ENCODE data around the gene MAB21L2.
A peak's percentile ranks its signal among the peaks of the same experiment; 100 is the strongest.

Gene MAB21L2

GRCh38 chr4:150578745-150579501 lies 3.0 kb upstream of the MAB21L2 start:
- Histone ChIP-seq H3K4me3 (peak overlapping the region; percentile 50), H3K27ac (peak overlapping the region; percentile 75 to 82), H3K9me3 (no peaks in the 10 kb centered on the region), H3K4me1 (peaks cover 0 to 7% (median 0%) of the 10 kb centered on the region in 4 donors), H3K36me3 (peaks cover 0 to 3% (median 0%) of the 10 kb centered on the region in 3 donors), H3K27me3 (no peaks in the 10 kb centered on the region)
- intact Hi-C loops (cut with DNase I; ENCODE audit: low total_unique reads), result no loop called here
- DNase-seq, result no peak
- TF ChIP-seq CTCF (IDR thresholded peaks at IDR 0.05), result no peak

- no peaks in the 10 kb centered on the region for H3K27me3 ChIP-seq
- intact Hi-C loops (cut with DNase I; ENCODE audit: low total_unique reads), result no loop called here
Measured at GRCh38 chr4:150579551-150580234, 2.3 kb upstream of the MAB21L2 start.

GRCh38 chr4:150580306-150580705 lies 1.6 kb upstream of the MAB21L2 start:
- no peaks in the 10 kb centered on the region for H3K9me3 ChIP-seq
- H3K4me3 ChIP-seq, result peak overlapping the region; percentile 50
- peaks cover 0 to 3% (median 0%) of the 10 kb centered on the region in 3 donors for H3K36me3 ChIP-seq
- intact Hi-C loops (cut with DNase I; ENCODE audit: low total_unique reads), result no loop called here
- H3K27ac ChIP-seq, result peak overlapping the region; percentile 75 to 82
- H3K4me1 ChIP-seq, result peaks cover 0 to 10% (median 0%) of the 10 kb centered on the region in 4 donors
- DNase-seq, result no peak
- H3K27me3 ChIP-seq, result no peaks in the 10 kb centered on the region
- no peak for TF ChIP-seq CTCF (IDR thresholded peaks at IDR 0.05)

More at GRCh38 chr4:150579551-150580234, 2.3 kb upstream of the MAB21L2 start:
- H3K27ac ChIP-seq, result peak overlapping the region; percentile 75 to 82
- TF ChIP-seq CTCF (IDR thresholded peaks at IDR 0.05), result no peak
- DNase-seq, result peak in 1 of 2 donors; percentile 70
- no peaks in the 10 kb centered on the region for H3K9me3 ChIP-seq
- H3K4me1 ChIP-seq, result peaks cover 0 to 10% (median 0%) of the 10 kb centered on the region in 4 donors
- H3K4me3 ChIP-seq, result peak overlapping the region; percentile 50
- peaks cover 0 to 3% (median 0%) of the 10 kb centered on the region in 3 donors for H3K36me3 ChIP-seq

GRCh38 chr4:150581056-150581605 lies 820 bp upstream of the MAB21L2 start:
- no peak for TF ChIP-seq CTCF (IDR thresholded peaks at IDR 0.05)
- H3K4me3 ChIP-seq, result no peak overlapping the region
- H3K9me3 ChIP-seq, result no peaks in the 10 kb centered on the region
- peak overlapping the region in 1 of 2 donors; percentile 68 for H3K27ac ChIP-seq
- intact Hi-C loops (cut with DNase I; ENCODE audit: low total_unique reads), result no loop called here
- H3K36me3 ChIP-seq, result peaks cover 0 to 3% (median 0%) of the 10 kb centered on the region in 3 donors
- H3K4me1 ChIP-seq, result peaks cover 0 to 10% (median 0%) of the 10 kb centered on the region in 4 donors
- DNase-seq, result no peak
- H3K27me3 ChIP-seq, result no peaks in the 10 kb centered on the region

- Histone ChIP-seq H3K36me3 (peaks cover 0 to 3% (median 0%) of the 10 kb centered on the region in 3 donors), H3K4me3 (peak overlapping the region; percentile 50 to 55), H3K27ac (peak overlapping the region; percentile 53 to 68), H3K4me1 (peaks cover 0 to 10% (median 0%) of the 10 kb centered on the region in 4 donors), H3K9me3 (no peaks in the 10 kb centered on the region), H3K27me3 (no peaks in the 10 kb centered on the region)
- intact Hi-C loops (cut with DNase I; ENCODE audit: low total_unique reads), result no loop called here
- DNase-seq, result no peak
- no peak for TF ChIP-seq CTCF (IDR thresholded peaks at IDR 0.05)
Measured at GRCh38 chr4:150581641-150582051, 305 bp upstream of the MAB21L2 start.
